ENCODE results near the gene TENM4.

The TENM4 gene

GRCh38 chr11:78954261-78954660 lies 486.6 kb downstream of the TENM4 start:
- DNase-seq (ENCODE audit: low read depth): no peak
- H3K4me3 ChIP-seq (ENCODE audit: low read depth, low read length): no peak overlapping the region
- no peak for TF ChIP-seq CTCF (IDR thresholded peaks at IDR 0.05; ENCODE audit: low read depth, low read length, missing control alignments)

- no peak for DNase-seq (ENCODE audit: low read depth)
- H3K4me3 ChIP-seq (ENCODE audit: low read depth, low read length): no peak overlapping the region
- no peak for TF ChIP-seq CTCF (IDR thresholded peaks at IDR 0.05; ENCODE audit: low read depth, low read length, missing control alignments)
Measured at GRCh38 chr11:78952890-78953289, 487.9 kb downstream of the TENM4 start.

- TF ChIP-seq CTCF (IDR thresholded peaks at IDR 0.05; ENCODE audit: low read depth, low read length, missing control alignments): no peak
- H3K4me3 ChIP-seq (ENCODE audit: low read depth, low read length): no peak overlapping the region
- no peak for DNase-seq (ENCODE audit: low read depth)
Measured at GRCh38 chr11:78952175-78952574, 488.7 kb downstream of the TENM4 start.

GRCh38 chr11:78949976-78950690 lies 490.7 kb downstream of the TENM4 start:
- DNase-seq (ENCODE audit: low read depth): no peak
- no peak overlapping the region for H3K4me3 ChIP-seq (ENCODE audit: low read depth, low read length)

GRCh38 chr11:78946945-78947902 lies 493.6 kb downstream of the TENM4 start:
- H3K4me3 ChIP-seq (ENCODE audit: low read depth, low read length): no peak overlapping the region
- TF ChIP-seq CTCF (IDR thresholded peaks at IDR 0.05; ENCODE audit: low read depth, low read length, missing control alignments): no peak
- no peak for DNase-seq (ENCODE audit: low read depth)

More at GRCh38 chr11:78949976-78950690, 490.7 kb downstream of the TENM4 start:
- no peak for TF ChIP-seq CTCF (IDR thresholded peaks at IDR 0.05; ENCODE audit: low read depth, low read length, missing control alignments)

- no peak overlapping the region for H3K4me3 ChIP-seq (ENCODE audit: low read depth, low read length)
- no peak for DNase-seq (ENCODE audit: low read depth)
Measured at GRCh38 chr11:78943841-78944240, 497.0 kb downstream of the TENM4 start.

More at GRCh38 chr11:78943841-78944240, 497.0 kb downstream of the TENM4 start:
- TF ChIP-seq CTCF (IDR thresholded peaks at IDR 0.05; ENCODE audit: low read depth, low read length, missing control alignments): no peak
